ENCODE results near the gene SLC25A19.

The SLC25A19 gene

GRCh38 chr17:75225016-75225415, 64.2 kb downstream of the SLC25A19 start:
- H3K4me3 ChIP-seq (ENCODE audit: low read depth, low read length): no peak overlapping the region
- no peak for TF ChIP-seq CTCF (IDR thresholded peaks at IDR 0.05; ENCODE audit: low read depth, low read length, missing control alignments)
- in situ Hi-C loops (cut with HindIII; ENCODE audit: low pct_ligation_motif_present, low sequenced_read_pairs): no loop called here
- H3K27ac ChIP-seq: no peak overlapping the region
- no peak for DNase-seq
- no peaks in the 10 kb centered on the region for H3K27me3 ChIP-seq (replicated peaks)
- peaks cover 41% of the 10 kb centered on the region for H3K36me3 ChIP-seq (replicated peaks)
